Testis (tissue), 2 donors: ENCODE data around the gene BSN.

ENCODE experiments used
- POLR2A ChIP-seq: fragments of 450-650 bp; IDR thresholded peaks from one replicate; pipeline ENCODE4 v1.6.1; 2017; ENCODE audit warnings: antibody characterized with exemption, mild to moderate bottlenecking, moderate library complexity
- TF ChIP-seq, protein P1 (sequence below), 3 experiments: fragments of 450-650 bp in 2 of 3; fragments of 200-600 bp in 1 of 3; sonication (generic) in 1 of 3; IDR thresholded peaks; one replicate each; pipeline ENCODE4 v1.5.1; 2016 to 2019; ENCODE audit warnings: antibody characterized with exemption in 3 of 3, mild to moderate bottlenecking in 2 of 3, moderate library complexity in 1 of 3

DNA sequence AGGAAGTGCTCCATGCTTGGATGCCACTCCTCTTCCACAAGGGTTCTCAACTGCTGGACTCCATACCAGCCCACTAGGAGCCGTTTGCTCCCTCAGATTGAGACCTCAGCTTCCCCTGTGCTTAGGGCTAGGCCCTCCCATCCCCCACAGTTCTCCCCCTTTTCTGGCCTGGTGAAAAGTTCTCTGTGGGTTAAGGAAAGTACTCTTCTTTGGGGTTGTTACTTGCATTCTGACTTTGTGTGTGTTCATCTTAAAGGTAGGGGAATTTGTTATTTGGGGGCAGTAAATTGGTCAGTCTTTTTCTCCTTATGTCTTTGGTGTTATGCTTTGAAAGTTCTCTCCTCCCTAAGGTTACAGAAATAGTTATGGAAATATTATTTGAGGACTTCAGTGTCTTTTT is 95.9 kb downstream of the BSN start:
- TF ChIP-seq, protein P1, sequence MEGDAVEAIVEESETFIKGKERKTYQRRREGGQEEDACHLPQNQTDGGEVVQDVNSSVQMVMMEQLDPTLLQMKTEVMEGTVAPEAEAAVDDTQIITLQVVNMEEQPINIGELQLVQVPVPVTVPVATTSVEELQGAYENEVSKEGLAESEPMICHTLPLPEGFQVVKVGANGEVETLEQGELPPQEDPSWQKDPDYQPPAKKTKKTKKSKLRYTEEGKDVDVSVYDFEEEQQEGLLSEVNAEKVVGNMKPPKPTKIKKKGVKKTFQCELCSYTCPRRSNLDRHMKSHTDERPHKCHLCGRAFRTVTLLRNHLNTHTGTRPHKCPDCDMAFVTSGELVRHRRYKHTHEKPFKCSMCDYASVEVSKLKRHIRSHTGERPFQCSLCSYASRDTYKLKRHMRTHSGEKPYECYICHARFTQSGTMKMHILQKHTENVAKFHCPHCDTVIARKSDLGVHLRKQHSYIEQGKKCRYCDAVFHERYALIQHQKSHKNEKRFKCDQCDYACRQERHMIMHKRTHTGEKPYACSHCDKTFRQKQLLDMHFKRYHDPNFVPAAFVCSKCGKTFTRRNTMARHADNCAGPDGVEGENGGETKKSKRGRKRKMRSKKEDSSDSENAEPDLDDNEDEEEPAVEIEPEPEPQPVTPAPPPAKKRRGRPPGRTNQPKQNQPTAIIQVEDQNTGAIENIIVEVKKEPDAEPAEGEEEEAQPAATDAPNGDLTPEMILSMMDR (IDR thresholded peaks at IDR 0.05) = no peak
- no peak for TF ChIP-seq POLR2A
